NCI-H446 treated with DMSO at 0.1 percent for 48 hours (cell line): ENCODE results near the gene PCIF1.
"Not testable (repeated sequence)": the region's sequence is repeated elsewhere in the genome, so short reads cannot be mapped to it uniquely, and the experiment has no call there.

ENCODE experiments used
- DNase-seq: peaks from one replicate; lab custom pipeline; 2025; lab: John Stamatoyannopoulos, UW

PCIF1 gene

GRCh38 chr20:45994761-45995493, 60.4 kb downstream of the PCIF1 start:
- no peak for DNase-seq

GRCh38 chr20:45995495-45996097, 61.1 kb downstream of the PCIF1 start:
- not testable (repeated sequence) for DNase-seq

- no peak for DNase-seq
These were observed 62.7 kb downstream of the PCIF1 start for GRCh38 chr20:45997187-45997586.
